H1 (cell line): ENCODE measurements around the gene TACR2. TPM values are rescaled to one million over a fixed set of nuclear protein-coding genes. Genes with fewer than 3 reads are reported as not detected.

ENCODE experiments used
- CTCF ChIA-PET: fragments of 300-600 bp; sonication (Branson Sonifier 250); formaldehyde crosslinking; loops from one replicate; lab custom pipeline; 2021; ENCODE audit not compliant: partially characterized antibody; lab: Charles Lee
- POLR2A ChIA-PET: fragments of 300-600 bp; sonication (Branson Sonifier 250); formaldehyde crosslinking; loops from one replicate; lab custom pipeline; 2021; ENCODE audit warnings: inconsistent platforms; ENCODE audit not compliant: partially characterized antibody; lab: Charles Lee
- DNase-seq, 2 experiments: peaks; one replicate each; pipeline versions ENCODE4 v3.0.0 to v3.0.0-alpha.2; 2010 to 2022; ENCODE audit warnings: low spot score in 2 of 2, low read depth in 1 of 2, mixed read lengths in 1 of 2
- FAIRE-seq: peaks from 2 replicates; lab custom pipeline; 2011; peaks lifted over from hg19 to GRCh38; lab: Jason Lieb, UNC
- H2AFZ ChIP-seq: 2 replicates; pipeline ENCODE4 v1.8.1; 2012; ENCODE audit warnings: low read length, inconsistent platforms
- H2AK5ac ChIP-seq: 2 replicates; pipeline ENCODE4 v1.6.1; 2013; ENCODE audit warnings: low read depth, low read length
- H2BK120ac ChIP-seq: replicated peaks from 2 replicates; pipeline ENCODE3; 2013; ENCODE audit warnings: low read depth, low read length, inconsistent platforms
- H2BK12ac ChIP-seq: 2 replicates; pipeline ENCODE4 v1.6.1; 2013; ENCODE audit warnings: low read depth, low read length
- H2BK15ac ChIP-seq: 2 replicates; pipeline ENCODE4 v1.6.1; 2013; ENCODE audit warnings: low read length
- H2BK20ac ChIP-seq: 2 replicates; pipeline ENCODE4 v1.6.1; 2013; ENCODE audit warnings: low read length
- H2BK5ac ChIP-seq: 2 replicates; pipeline ENCODE4 v1.6.1; 2013; ENCODE audit warnings: low read depth, low read length
- H3K14ac ChIP-seq: 2 replicates; pipeline ENCODE4 v1.6.1; 2013; ENCODE audit warnings: inconsistent platforms; ENCODE audit not compliant: insufficient read length
- H3K18ac ChIP-seq: 2 replicates; pipeline ENCODE4 v1.6.1; 2013; ENCODE audit warnings: low read length; ENCODE audit errors: extremely low read depth
- H3K23ac ChIP-seq: 2 replicates; pipeline ENCODE4 v1.6.1; 2013; ENCODE audit warnings: inconsistent platforms; ENCODE audit not compliant: insufficient read length
- H3K23me2 ChIP-seq: 2 replicates; pipeline ENCODE4 v1.6.1; 2013; ENCODE audit warnings: low read depth, low read length
- H3K27ac ChIP-seq: 2 replicates; pipeline ENCODE4 v1.6.1; 2011; ENCODE audit warnings: low read depth, low read length, inconsistent platforms
- H3K27me3 ChIP-seq, 4 experiments: replicated peaks in 1 of 4; 1 replicate in 1 of 4; 2 replicates in 3 of 4; pipeline versions ENCODE4 v1.6.1 to v1.8.1; 2011 to 2013; ENCODE audit warnings: low read length in 3 of 4, mild to moderate bottlenecking in 3 of 4, inconsistent platforms in 2 of 4, mixed read lengths in 2 of 4, moderate library complexity in 1 of 4; ENCODE audit not compliant: control insufficient read depth in 3 of 4, insufficient read depth in 3 of 4; ENCODE audit errors: extremely low read depth in 1 of 4
- H3K36me3 ChIP-seq, 4 experiments: 2 replicates each; pipeline versions ENCODE4 v1.6.1 to v1.8.1; 2011 to 2013; ENCODE audit warnings: mild to moderate bottlenecking in 4 of 4, low read length in 3 of 4, moderate library complexity in 2 of 4, control low read depth in 1 of 4, inconsistent platforms in 1 of 4; ENCODE audit not compliant: insufficient read depth in 4 of 4, control insufficient read depth in 2 of 4
- H3K4ac ChIP-seq: replicated peaks from 2 replicates; pipeline ENCODE3; 2013; ENCODE audit warnings: low read length, low read depth, mixed read lengths, inconsistent platforms; ENCODE audit not compliant: insufficient read length
- H3K4me1 ChIP-seq, 4 experiments: replicated peaks in 1 of 4; 1 replicate in 1 of 4; 2 replicates in 3 of 4; pipeline versions ENCODE4 v1.6.1 to v1.8.1; 2011 to 2013; ENCODE audit warnings: low read length in 3 of 4, inconsistent platforms in 2 of 4, mixed read lengths in 1 of 4; ENCODE audit not compliant: insufficient read depth in 4 of 4, control insufficient read depth in 3 of 4
- H3K4me2 ChIP-seq, 2 experiments: 2 replicates each; pipeline versions ENCODE4 v1.6.1 to v1.8.1; 2011 to 2013; ENCODE audit warnings: low read depth in 2 of 2, low read length in 2 of 2, control low read depth in 1 of 2, inconsistent platforms in 1 of 2, mild to moderate bottlenecking in 1 of 2; ENCODE audit not compliant: insufficient read depth in 1 of 2
- H3K4me3 ChIP-seq, 4 experiments: fragments of 200-600, 300-600 bp in 1 of 4; sonication (generic), shearing (Covaris generic), sonication (Bioruptor Twin) in 1 of 4; 2 replicates each; pipeline versions ENCODE4 v1.5.1 to v1.8.1; 2011 to 2016; ENCODE audit warnings: low read length in 4 of 4, low read depth in 3 of 4, control low read depth in 2 of 4, inconsistent platforms in 2 of 4, mild to moderate bottlenecking in 2 of 4, mixed read lengths in 1 of 4, moderate library complexity in 1 of 4; ENCODE audit not compliant: insufficient read depth in 2 of 4; ENCODE audit errors: extremely low read depth in 1 of 4
- H3K56ac ChIP-seq: replicated peaks from 2 replicates; pipeline ENCODE3; 2013; ENCODE audit warnings: low read depth, mild to moderate bottlenecking, mixed read lengths, low read length, inconsistent platforms; ENCODE audit not compliant: insufficient read length
- H3K79me1 ChIP-seq: 2 replicates; pipeline ENCODE4 v1.6.1; 2013; ENCODE audit warnings: low read depth, low read length, control low read depth
- H3K79me2 ChIP-seq, 2 experiments: 2 replicates each; pipeline versions ENCODE4 v1.6.1 to v1.8.1; 2012 to 2013; ENCODE audit warnings: low read length in 2 of 2, mild to moderate bottlenecking in 2 of 2, inconsistent platforms in 1 of 2; ENCODE audit not compliant: insufficient read depth in 2 of 2, control insufficient read depth in 1 of 2
- H3K9ac ChIP-seq, 4 experiments: replicated peaks in 1 of 4; 1 replicate in 1 of 4; 2 replicates in 3 of 4; pipeline versions ENCODE4 v1.6.1 to v1.8.1; 2011 to 2013; ENCODE audit warnings: low read depth in 3 of 4, low read length in 3 of 4, control low read depth in 2 of 4, mild to moderate bottlenecking in 2 of 4, moderate library complexity in 2 of 4, inconsistent platforms in 1 of 4; ENCODE audit errors: extremely low read depth in 1 of 4
- H3K9me3 ChIP-seq, 2 experiments: 2 replicates each; pipeline versions ENCODE4 v1.6.1 to v1.8.1; 2012 to 2013; ENCODE audit warnings: mild to moderate bottlenecking in 2 of 2, moderate library complexity in 2 of 2, control low read depth in 1 of 2, inconsistent platforms in 1 of 2, low read depth in 1 of 2, low read length in 1 of 2, mixed read lengths in 1 of 2; ENCODE audit not compliant: insufficient read depth in 2 of 2
- H4K20me1 ChIP-seq, 2 experiments: replicated peaks in 1 of 2; 2 replicates each; pipeline versions ENCODE3 to v1.8.1; 2011 to 2013; ENCODE audit warnings: inconsistent platforms in 2 of 2, low read length in 2 of 2, mild to moderate bottlenecking in 1 of 2; ENCODE audit not compliant: insufficient read depth in 2 of 2, control insufficient read depth in 1 of 2
- H4K5ac ChIP-seq: 2 replicates; pipeline ENCODE4 v1.6.1; 2013; ENCODE audit warnings: low read length, low read depth, mixed read lengths, inconsistent platforms; ENCODE audit not compliant: insufficient read length
- H4K8ac ChIP-seq: 2 replicates; pipeline ENCODE4 v1.8.0; 2013; ENCODE audit warnings: mild to moderate bottlenecking, moderate library complexity, low read length, inconsistent platforms; ENCODE audit not compliant: insufficient read depth; ENCODE audit errors: extremely low read depth
- H4K91ac ChIP-seq: replicated peaks from 2 replicates; pipeline ENCODE3; 2013; ENCODE audit warnings: low read length, mixed read lengths, inconsistent platforms; ENCODE audit not compliant: insufficient read length
- CHD1 ChIP-seq: IDR thresholded peaks from 2 replicates; pipeline ENCODE4 v1.6.1; 2012; ENCODE audit warnings: low read depth, low read length, improper control_type of control experiment
- CHD2 ChIP-seq: IDR thresholded peaks from 2 replicates; pipeline ENCODE4 v1.6.1; 2012; ENCODE audit warnings: low read length, improper control_type of control experiment
- CREB1 ChIP-seq: IDR thresholded peaks from 2 replicates; pipeline ENCODE4 v1.6.1; 2012; ENCODE audit warnings: inconsistent platforms
- CTBP2 ChIP-seq: IDR thresholded peaks from 2 replicates; pipeline ENCODE4 v1.7.0; 2011; ENCODE audit warnings: borderline replicate concordance, mild to moderate bottlenecking, moderate library complexity, mixed read lengths, low read length; ENCODE audit not compliant: insufficient read depth, insufficient read length
- CTCF ChIP-seq, 3 experiments: IDR thresholded peaks; 1 replicate in 2 of 3; 2 replicates in 1 of 3; pipeline versions ENCODE4 v1.5.1 to v1.6.1; 2011; ENCODE audit warnings: low read length in 3 of 3, mild to moderate bottlenecking in 3 of 3, inconsistent platforms in 2 of 3, low read depth in 1 of 3, moderate library complexity in 1 of 3; ENCODE audit not compliant: insufficient read depth in 1 of 3; ENCODE audit errors: control extremely low read depth in 1 of 3
- HDAC2 ChIP-seq, 2 experiments: fragments of 300-600 bp in 1 of 2; sonication (generic) in 1 of 2; IDR thresholded peaks; 2 replicates each; pipeline ENCODE4 v1.6.1; 2011 to 2012; ENCODE audit warnings: low read depth in 2 of 2, low read length in 2 of 2, mild to moderate bottlenecking in 2 of 2, moderate library complexity in 2 of 2, borderline replicate concordance in 1 of 2, inconsistent platforms in 1 of 2
- JUND ChIP-seq: IDR thresholded peaks from 2 replicates; pipeline ENCODE4 v1.6.1; 2011; ENCODE audit warnings: mild to moderate bottlenecking, improper control_type of control experiment, low read length
- SUZ12 ChIP-seq: fragments of 200-600 bp; sonication (generic); IDR thresholded peaks from 2 replicates; pipeline ENCODE4 v1.6.1; 2012; ENCODE audit warnings: mild to moderate bottlenecking, inconsistent platforms, low read length, moderate library complexity, mixed read lengths
- WGBS, 2 experiments: shearing (Covaris generic) in 1 of 2; methylation state at CpG; one replicate each; pipeline versions ENCODE4 v1.1.6 to v1.1.7; 2013 to 2015; ENCODE audit warnings: low lambda C conversion rate in 2 of 2, mixed read lengths in 2 of 2, inconsistent platforms in 1 of 2, low coverage in 1 of 2, missing lambda C conversion rate in 1 of 2; ENCODE audit not compliant: insufficient replicate concordance in 2 of 2, insufficient coverage in 1 of 2, insufficient read length in 1 of 2; ENCODE audit errors: extremely low coverage in 1 of 2, missing lambda C conversion rate in 1 of 2; 5-methylcytosine and 5-hydroxymethylcytosine counted together
- polyA plus RNA-seq, 7 experiments: library from polyadenylated mRNA; depleted of rRNA in 3 of 7; stranded (reverse) in 5 of 7; unstranded in 2 of 7; fragments of >200 nt in 5 of 7; fragments of 200-250 nt in 2 of 7; gene quantifications; 1 replicate in 5 of 7; 2 replicates in 1 of 7; 4 replicates in 1 of 7; pipeline versions ENCODE4 v1.2.1 to v1.2.3, GENCODE V29; 2011 to 2013; ENCODE audit warnings: missing spikeins in 2 of 7, mixed read lengths in 2 of 7
- total RNA-seq: library from RNA; stranded (reverse); fragmentation: NEBNext Ultra II Directional; extraction: Animal tissue kit (Norgen Biotek cat#: 25700); gene quantifications from 2 replicates; pipeline ENCODE4 v1.2.1, GENCODE V29; 2021

TACR2 gene
- total and polyA plus RNA-seq, 2 of the 8 experiments (the other 6 are each of a cell fraction or from before 2014, with no cell fraction given) = 0.06 TPM; not detected in 1

- H3K4me3 ChIP-seq = peak overlapping the region in 1 of 4 experiments; percentile 47; a peak in 2 of 8 replicates
- no peak overlapping the region for H2BK120ac ChIP-seq
- DNase-seq (peak; percentile 81 to 95), FAIRE-seq (no peak)
- no peak overlapping the region for H2AK5ac ChIP-seq
- ChIA-PET CTCF (interaction anchor here (0.6 to 7.6 kb wide), 42 partner anchors 10 to 313 kb away, joined by 3 to 69 read pairs (median 4); partner anchors contain the start of genes HK1, HKDC1, TACR2 and TSPAN15), POLR2A (interaction anchor here (0.7 to 1.8 kb wide), 5 partner anchors 10 to 230 kb away, joined by 3 to 6 read pairs (median 3); no protein-coding TSS in a partner anchor)
- no peak overlapping the region for H3K14ac ChIP-seq
- no peaks in the 10 kb centered on the region for H3K23me2 ChIP-seq
- H3K79me1 ChIP-seq = no peaks in the 10 kb centered on the region
- no peaks in the 10 kb centered on the region for H3K79me2 ChIP-seq
- no peak overlapping the region for H3K56ac ChIP-seq
- H3K9ac ChIP-seq = no peak overlapping the region
- peak overlapping the region; percentile 32; the same call in 1 of the 2 replicates for H3K18ac ChIP-seq
- no peaks in the 10 kb centered on the region for H4K20me1 ChIP-seq
- no peak overlapping the region for H2BK15ac ChIP-seq
- H2BK5ac ChIP-seq = no peak overlapping the region
- no peak overlapping the region for H4K5ac ChIP-seq
- no peak overlapping the region for H4K91ac ChIP-seq
- H2BK12ac ChIP-seq = no peak overlapping the region
- no peak overlapping the region for H3K27ac ChIP-seq
- no peak overlapping the region for H2BK20ac ChIP-seq
- H3K9me3 ChIP-seq = no peaks in the 10 kb centered on the region
- no peaks in the 10 kb centered on the region for H3K27me3 ChIP-seq
- no peak overlapping the region; the same call in 1 of the 2 replicates for H2AFZ ChIP-seq
- no peak overlapping the region for H3K4ac ChIP-seq
- peak overlapping the region; percentile 4 to 59; a peak in 3 of 4 replicates for H3K4me2 ChIP-seq
- H3K4me1 ChIP-seq = peaks cover 0 to 10% (median 7%) of the 10 kb centered on the region in 4 experiments; a peak in 6 of 7 replicates
- H3K23ac ChIP-seq = no peak overlapping the region
- 0 out of 8 replicates have a peak, but pooled peaks cover 0 to 2% (median 0%) of the 10 kb centered on the region in 4 experiments for H3K36me3 ChIP-seq
- 7% methylated on average over 42 of the region's 64 CpGs; no CpG with 5 or more reads in 1 of the 2 experiments for WGBS, 2 experiments
- peak overlapping the region; percentile 93; the same call in 1 of the 2 replicates for H4K8ac ChIP-seq
- TF ChIP-seq CHD2 = no peak
- no peak for TF ChIP-seq CHD1
- TF ChIP-seq SUZ12 = no peak
- TF ChIP-seq JUND = no peak
- TF ChIP-seq CTCF (IDR thresholded peaks at IDR 0.05; ENCODE audit: control extremely low read depth in 1 of 3, insufficient read depth in 1 of 3, low read depth in 1 of 3, low read length in 3 of 3) = peak; percentile 43 to 71 (median 64)
- peak; percentile 90 for TF ChIP-seq CREB1
- no peak for TF ChIP-seq HDAC2 (IDR thresholded peaks at IDR 0.05; ENCODE audit: borderline replicate concordance in 1 of 2, low read depth in 2 of 2, low read length in 2 of 2)
- TF ChIP-seq CTBP2 = no peak
Observed at GRCh38 chr10:69408318-69409175, 8.2 kb downstream of the TACR2 start.
